GM19099 (cell line): Measurements from ENCODE around the gene ACSBG1.

Experiments used
- POLR2A ChIP-seq: IDR thresholded peaks from 3 replicates; pipeline ENCODE4 v1.6.1; 2011; ENCODE audit warnings: low read depth; ENCODE audit not compliant: insufficient read length; ENCODE audit errors: extremely low read depth

Gene ACSBG1

GRCh38 chr15:78234515-78235040, at the start of gene ACSBG1:
ACSBG1 (minus strand) TSS chr15:78234565; CDS start chr15:78234501, 64 bp downstream.
- TF ChIP-seq POLR2A: no peak

DNA sequence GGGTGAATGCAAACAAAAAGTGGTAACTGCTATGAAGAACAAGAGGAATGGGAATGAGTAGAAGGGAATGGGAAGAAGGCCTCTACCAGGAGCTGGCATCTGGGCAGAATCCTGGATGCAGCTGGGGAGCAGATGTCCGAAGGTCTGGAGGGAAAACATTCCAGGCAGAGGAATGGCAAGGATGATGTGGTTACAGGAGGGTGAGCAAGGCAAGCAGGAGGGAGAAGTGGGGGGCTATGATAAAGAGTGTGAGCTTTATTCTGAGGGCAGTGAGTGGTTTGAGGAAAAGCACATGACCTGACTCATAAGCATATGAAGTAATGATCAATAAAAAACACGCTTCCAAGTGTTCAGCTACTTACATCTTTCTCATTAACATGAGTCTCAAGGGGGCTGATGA, 48.0 kb upstream of the ACSBG1 start:
- TF ChIP-seq POLR2A: no peak

- no peak for TF ChIP-seq POLR2A
Measured at GRCh38 chr15:78280319-78281072, 46.1 kb upstream of the ACSBG1 start.

GRCh38 chr15:78276064-78276943, 41.9 kb upstream of the ACSBG1 start:
- no peak for TF ChIP-seq POLR2A

GRCh38 chr15:78274994-78275393, 40.6 kb upstream of the ACSBG1 start:
- no peak for TF ChIP-seq POLR2A

DNA sequence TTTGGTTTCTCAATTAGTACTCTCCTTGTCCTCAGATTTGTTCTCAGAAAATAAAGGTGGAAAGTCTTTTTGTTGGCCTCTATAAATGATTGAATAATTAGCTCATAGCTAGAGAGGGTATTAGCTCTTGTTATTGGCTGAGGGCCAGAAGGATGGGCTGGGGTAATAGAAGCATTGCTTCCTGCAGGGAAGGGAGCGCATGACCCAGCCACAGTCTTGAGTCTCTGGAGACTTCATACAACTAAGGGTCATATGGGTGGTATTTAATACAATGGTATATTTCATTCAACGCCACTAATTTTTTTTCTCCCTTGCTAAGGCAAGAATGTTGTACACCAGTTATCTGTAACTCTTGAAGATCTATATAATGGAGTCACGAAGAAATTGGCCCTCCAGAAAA, 38.4 kb upstream of the ACSBG1 start:
- TF ChIP-seq POLR2A: no peak

DNA sequence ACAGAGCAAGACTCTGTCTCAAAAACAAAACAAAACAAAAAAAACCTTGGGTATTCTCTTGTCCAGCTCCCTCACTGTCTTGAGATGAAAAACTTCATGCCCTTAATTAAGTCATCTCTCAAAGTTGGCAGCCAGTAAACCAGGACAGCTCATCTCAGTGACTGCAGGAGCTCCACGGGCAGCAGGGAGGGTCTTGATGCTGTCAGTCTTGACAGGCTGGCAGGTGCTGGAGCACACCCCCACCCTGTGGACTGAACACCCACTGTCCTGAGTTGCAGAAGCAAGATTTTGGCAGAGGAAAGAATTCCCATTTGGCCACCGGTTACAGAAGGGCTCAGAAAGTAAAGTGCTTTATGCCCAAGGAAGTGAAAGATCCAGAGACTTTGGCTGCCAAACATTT, 38.0 kb upstream of the ACSBG1 start:
- TF ChIP-seq POLR2A: no peak

- no peak for TF ChIP-seq POLR2A
Measured at GRCh38 chr15:78266806-78267205, 32.4 kb upstream of the ACSBG1 start.

- TF ChIP-seq POLR2A: no peak
Measured at GRCh38 chr15:78266229-78266628, 31.9 kb upstream of the ACSBG1 start.

DNA sequence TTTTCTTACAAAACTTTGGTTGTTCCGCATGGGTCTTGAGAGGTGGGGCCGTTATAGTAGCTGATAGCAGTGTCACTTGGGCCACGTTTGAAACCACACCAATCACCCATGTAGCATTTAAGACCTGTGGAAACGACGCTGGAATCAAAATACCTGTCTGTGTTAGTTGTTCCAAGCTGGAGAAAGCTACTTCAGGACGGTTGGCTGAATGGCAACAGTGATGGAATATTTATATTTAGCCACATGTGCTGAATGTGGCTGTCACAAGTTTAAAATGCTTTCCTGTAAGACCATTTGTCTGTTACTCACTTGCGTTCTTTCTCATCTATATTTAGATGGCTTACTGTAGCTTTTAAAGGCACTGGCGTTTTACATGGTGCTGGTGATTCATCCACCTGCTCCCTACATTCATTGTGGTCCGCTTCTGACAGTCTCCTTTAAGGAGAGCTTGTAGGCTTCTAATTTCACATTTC, 31.4 kb upstream of the ACSBG1 start:
- TF ChIP-seq POLR2A: no peak

DNA sequence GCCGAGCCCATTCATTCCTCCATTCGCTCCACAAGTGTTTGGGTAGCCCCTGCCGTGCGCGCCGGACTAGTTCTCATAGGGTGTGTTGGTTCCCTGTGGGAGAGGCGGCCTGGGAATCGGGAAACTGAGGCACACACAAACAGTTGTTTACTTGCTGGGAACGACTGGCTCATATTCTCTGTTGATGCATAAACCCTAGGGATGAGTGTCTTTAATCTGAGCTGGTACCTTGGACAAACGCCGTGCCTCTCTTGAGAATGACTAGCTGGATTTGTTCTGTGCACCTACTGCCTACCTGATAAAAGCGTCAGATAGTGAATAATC, 30.7 kb upstream of the ACSBG1 start:
- TF ChIP-seq POLR2A: no peak

GRCh38 chr15:78264304-78265136, 30.2 kb upstream of the ACSBG1 start, which contains the start of gene DNAJA4:
DNAJA4 (plus strand) TSS chr15:78264562; CDS start chr15:78264764, 202 bp downstream.
- peak; percentile 26 for TF ChIP-seq POLR2A

- TF ChIP-seq POLR2A: no peak
Measured at GRCh38 chr15:78263907-78264303, 29.5 kb upstream of the ACSBG1 start.

GRCh38 chr15:78263351-78263781, 29.0 kb upstream of the ACSBG1 start:
- TF ChIP-seq POLR2A: no peak

DNA sequence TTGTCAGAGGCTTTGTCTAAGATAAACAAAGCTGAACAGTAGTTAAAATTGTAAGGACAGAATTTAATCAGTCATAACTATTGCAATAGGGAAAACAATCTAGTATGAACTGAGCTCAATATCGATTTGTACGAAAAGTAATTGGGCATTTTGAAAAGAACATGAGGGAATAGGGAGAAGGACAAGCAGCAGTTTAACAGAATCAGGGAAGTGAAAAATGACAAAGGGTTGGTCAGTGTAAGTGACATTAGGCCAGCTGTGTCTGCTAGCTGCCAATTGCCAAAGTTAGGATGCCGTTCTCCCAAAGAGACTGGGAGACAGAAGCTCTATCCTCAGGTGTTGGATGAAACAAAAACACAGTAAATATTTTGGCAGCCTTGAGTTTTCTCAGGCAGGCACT, 26.7 kb upstream of the ACSBG1 start:
- TF ChIP-seq POLR2A: no peak
